CD14-positive monocyte (primary cell): Measurements from ENCODE around the gene CLEC4D. TPM values are rescaled to one million over a fixed set of nuclear protein-coding genes. Genes with fewer than 3 reads are reported as not detected.
"Not testable (repeated sequence)": the region's sequence is repeated elsewhere in the genome, so short reads cannot be mapped to it uniquely, and the experiment has no call there.

Source experiments
- DNase-seq, 3 donors: peaks; one replicate each; pipeline ENCODE4 v3.0.0-alpha.2; 2011 to 2022
- H2AFZ ChIP-seq: 2 replicates; pipeline ENCODE4 v1.6.0; 2012; ENCODE audit warnings: mild to moderate bottlenecking, low read depth, low read length, inconsistent platforms; ENCODE audit not compliant: insufficient read depth, poor library complexity, severe bottlenecking
- H3K27ac ChIP-seq, 2 donors: 1 replicate in 1 of 2; 2 replicates in 1 of 2; pipeline ENCODE4 v1.5.1; 2012 to 2013; ENCODE audit warnings: low read length in 2 of 2, control low read depth in 1 of 2, inconsistent platforms in 1 of 2, low read depth in 1 of 2, mild to moderate bottlenecking in 1 of 2
- H3K27me3 ChIP-seq, 2 donors: one replicate each; pipeline versions ENCODE4 v1.6.0 to v1.6.1; 2011 to 2013; ENCODE audit warnings: low read length in 2 of 2; ENCODE audit not compliant: control insufficient read depth in 2 of 2, insufficient read depth in 2 of 2
- H3K36me3 ChIP-seq, 2 donors: replicated peaks in 1 of 2; 1 replicate in 1 of 2; 2 replicates in 1 of 2; pipeline versions ENCODE4 v1.5.1 to v1.6.1; 2012 to 2013; ENCODE audit warnings: low read length in 2 of 2, control low read depth in 1 of 2, inconsistent platforms in 1 of 2, mild to moderate bottlenecking in 1 of 2; ENCODE audit not compliant: insufficient read depth in 2 of 2, control insufficient read depth in 1 of 2
- H3K4me1 ChIP-seq, 2 donors: 1 replicate in 1 of 2; 2 replicates in 1 of 2; pipeline versions ENCODE4 v1.5.1 to v1.6.1; 2012 to 2013; ENCODE audit warnings: low read length in 2 of 2, control low read depth in 1 of 2, inconsistent platforms in 1 of 2, mild to moderate bottlenecking in 1 of 2, moderate library complexity in 1 of 2; ENCODE audit not compliant: insufficient read depth in 2 of 2, control insufficient read depth in 1 of 2
- H3K4me2 ChIP-seq: replicated peaks from 2 replicates; pipeline ENCODE3; 2012; ENCODE audit warnings: low read length, moderate library complexity, mild to moderate bottlenecking; ENCODE audit not compliant: poor library complexity, severe bottlenecking; ENCODE audit errors: extremely low read depth
- H3K4me3 ChIP-seq, 3 experiments: fragments of 200-600 bp in 1 of 3; sonication (generic) in 1 of 3; replicated peaks in 1 of 3; 1 replicate in 2 of 3; 2 replicates in 1 of 3; pipeline ENCODE4 v1.5.1; 2011 to 2013; ENCODE audit warnings: low read length in 3 of 3, mild to moderate bottlenecking in 3 of 3, control low read depth in 2 of 3, low read depth in 2 of 3, inconsistent platforms in 1 of 3, moderate library complexity in 1 of 3
- H3K79me2 ChIP-seq: 2 replicates; pipeline ENCODE4 v1.6.0; 2012; ENCODE audit warnings: mild to moderate bottlenecking, control low read depth, inconsistent platforms, low read length, moderate library complexity; ENCODE audit not compliant: insufficient read depth
- H3K9ac ChIP-seq: 2 replicates; pipeline ENCODE4 v1.6.0; 2017; ENCODE audit warnings: low read length, mild to moderate bottlenecking; ENCODE audit not compliant: insufficient read depth, poor library complexity, severe bottlenecking
- H3K9me3 ChIP-seq, 2 donors: replicated peaks in 1 of 2; 1 replicate in 1 of 2; 2 replicates in 1 of 2; pipeline versions ENCODE4 v1.5.1 to v1.6.1; 2012 to 2013; ENCODE audit warnings: low read length in 2 of 2, control low read depth in 1 of 2; ENCODE audit not compliant: control insufficient read depth in 1 of 2, insufficient read depth in 1 of 2
- H4K20me1 ChIP-seq: 2 replicates; pipeline ENCODE4 v1.6.0; 2012; ENCODE audit warnings: mild to moderate bottlenecking, low read length, control low read depth, moderate library complexity; ENCODE audit not compliant: insufficient read depth
- H3K27ac Mint-ChIP-seq, 7 donors: one replicate each; pipeline ENCODE4 v1.8.0; 2020; ENCODE audit warnings: mild to moderate bottlenecking in 7 of 7, mixed read lengths in 7 of 7, moderate library complexity in 6 of 7, inconsistent platforms in 2 of 7
- H3K27me3 Mint-ChIP-seq, 3 donors: one replicate each; pipeline ENCODE4 v1.8.0; 2021 to 2022; ENCODE audit warnings: low read depth in 3 of 3, mild to moderate bottlenecking in 3 of 3, mixed read lengths in 3 of 3, moderate library complexity in 3 of 3, inconsistent platforms in 1 of 3
- H3K36me3 Mint-ChIP-seq, 2 donors: one replicate each; pipeline ENCODE4 v1.8.0; 2020; ENCODE audit warnings: mixed read lengths in 2 of 2, inconsistent platforms in 1 of 2, mild to moderate bottlenecking in 1 of 2
- H3K4me1 Mint-ChIP-seq: one replicate; pipeline ENCODE4 v1.8.0; 2020; ENCODE audit warnings: mild to moderate bottlenecking, mixed read lengths
- H3K4me3 Mint-ChIP-seq, 2 donors: one replicate each; pipeline ENCODE4 v1.8.0; 2020; ENCODE audit warnings: mild to moderate bottlenecking in 2 of 2, mixed read lengths in 2 of 2, moderate library complexity in 1 of 2
- H3K9me3 Mint-ChIP-seq, 7 donors: one replicate each; pipeline ENCODE4 v1.8.0; 2020 to 2022; ENCODE audit warnings: mixed read lengths in 7 of 7, mild to moderate bottlenecking in 6 of 7, moderate library complexity in 6 of 7, inconsistent platforms in 2 of 7
- WGBS: methylation state at CpG from one replicate; pipeline ENCODE4 v1.1.5; 2013; ENCODE audit warnings: missing lambda C conversion rate; ENCODE audit not compliant: insufficient coverage; 5-methylcytosine and 5-hydroxymethylcytosine counted together
- intact Hi-C, 2 donors: fragments of 100-400 bp; cut with micrococcal nuclease; formaldehyde crosslinking; loops; one replicate each; pipeline versions ENCODE4 v1.15.0 to v1.15.1; 2023
- polyA plus RNA-seq, 3 donors: library from polyadenylated mRNA; depleted of rRNA in 1 of 3; unstranded in 2 of 3; stranded (reverse) in 1 of 3; fragments of 300-500 nt in 2 of 3; fragments of >200 nt in 1 of 3; fragmentation: Illumina TruSeq in 2 of 3; gene quantifications; 1 replicate in 2 of 3; 2 replicates in 1 of 3; pipeline ENCODE4 v1.2.3, GENCODE V29; 2012 to 2021
- TF ChIP-seq, protein P1 (sequence below): fragments of 200-600 bp; IDR thresholded peaks from one replicate; pipeline ENCODE4 v1.8.0; 2022; ENCODE audit warnings: antibody characterized with exemption, mild to moderate bottlenecking

CLEC4D gene
- polyA plus RNA-seq, 3 donors, result 15.6 to 56.2 (median 35.4) TPM

DNA sequence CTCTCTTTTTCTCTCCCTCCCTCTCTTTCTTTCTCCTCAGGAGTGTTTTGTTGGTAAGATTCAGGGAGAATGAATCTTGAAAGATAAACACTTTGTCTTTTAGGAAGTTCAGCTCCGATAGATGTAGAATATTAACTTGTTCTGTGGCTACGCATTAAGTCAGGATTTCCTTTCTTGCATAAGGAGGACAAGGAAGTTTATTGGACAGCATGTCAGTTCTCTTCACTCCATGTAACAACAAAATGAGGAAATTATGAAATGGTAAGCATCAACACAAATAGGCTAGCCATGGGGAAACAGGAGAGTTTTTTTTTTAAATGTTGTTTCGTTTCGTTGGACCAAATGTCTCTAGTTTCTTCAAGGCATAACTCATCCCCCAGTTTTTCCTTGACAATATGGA, 27.5 kb downstream of the CLEC4D start, which contains the start of gene CLEC4E:
CLEC4E (minus strand) TSS at position 75 of the 400 bp plus-strand sequence. CDS start 108 bp downstream, outside the sequence.
- Histone ChIP-seq H3K27ac (peak within 1 kb of the TSS; percentile 76 to 93), H2AFZ (peak within 1 kb of the TSS; percentile 27), H3K79me2 (peaks cover 18% of the 10 kb centered on the region), H3K4me3 (peak within 1 kb of the TSS; percentile 53 to 96 (median 86)), H4K20me1 (peaks cover 13% of the 10 kb centered on the region), H3K4me2 (peak within 1 kb of the TSS; percentile 76), H3K9ac (peak within 1 kb of the TSS; percentile 66), H3K4me1 (peaks cover 43 to 66% of the 10 kb centered on the region in 2 donors), H3K36me3 (peaks cover 17 to 32% of the 10 kb centered on the region in 2 donors)
- not testable (repeated sequence) for H3K27me3 ChIP-seq, H3K27me3 Mint-ChIP-seq, H3K9me3 ChIP-seq
- WGBS, result no CpG with 5 or more reads among the region's 4 CpGs
- intact Hi-C loops, result loop anchor here in 1 of 2 donors (10.0 kb wide), 1 partner anchor 64 kb away; no protein-coding TSS in a partner anchor
- peak within 1 kb of the TSS; percentile 96 to 99 (median 98) for H3K27ac Mint-ChIP-seq
- peaks cover 4 to 12% (median 7%) of the 10 kb centered on the region in 7 donors for H3K9me3 Mint-ChIP-seq
- DNase-seq, result peak; percentile 71 to 94 (median 91)
- peaks cover 34 to 38% of the 10 kb centered on the region in 2 donors for H3K36me3 Mint-ChIP-seq
- peak within 1 kb of the TSS; percentile 73 to 98 for H3K4me3 Mint-ChIP-seq
- H3K4me1 Mint-ChIP-seq, result peaks cover 61% of the 10 kb centered on the region

- WGBS, result 61% methylated on average over 2 of the region's 10 CpGs
- peaks cover 4 to 12% (median 7%) of the 10 kb centered on the region in 7 donors for H3K9me3 Mint-ChIP-seq
- Histone ChIP-seq H3K9me3 (no peaks in the 10 kb centered on the region), H3K4me3 (peak overlapping the region in 1 of 3 experiments; percentile 86), H3K9ac (peak overlapping the region; percentile 66), H4K20me1 (peaks cover 6% of the 10 kb centered on the region), H2AFZ (no peak overlapping the region), H3K4me1 (peaks cover 47 to 64% of the 10 kb centered on the region in 2 donors), H3K4me2 (peak overlapping the region; percentile 76), H3K36me3 (peaks cover 17 to 25% of the 10 kb centered on the region in 2 donors), H3K27ac (peak overlapping the region; percentile 69 to 93), H3K79me2 (peaks cover 18% of the 10 kb centered on the region), H3K27me3 (no peaks in the 10 kb centered on the region)
- TF ChIP-seq, protein P1, sequence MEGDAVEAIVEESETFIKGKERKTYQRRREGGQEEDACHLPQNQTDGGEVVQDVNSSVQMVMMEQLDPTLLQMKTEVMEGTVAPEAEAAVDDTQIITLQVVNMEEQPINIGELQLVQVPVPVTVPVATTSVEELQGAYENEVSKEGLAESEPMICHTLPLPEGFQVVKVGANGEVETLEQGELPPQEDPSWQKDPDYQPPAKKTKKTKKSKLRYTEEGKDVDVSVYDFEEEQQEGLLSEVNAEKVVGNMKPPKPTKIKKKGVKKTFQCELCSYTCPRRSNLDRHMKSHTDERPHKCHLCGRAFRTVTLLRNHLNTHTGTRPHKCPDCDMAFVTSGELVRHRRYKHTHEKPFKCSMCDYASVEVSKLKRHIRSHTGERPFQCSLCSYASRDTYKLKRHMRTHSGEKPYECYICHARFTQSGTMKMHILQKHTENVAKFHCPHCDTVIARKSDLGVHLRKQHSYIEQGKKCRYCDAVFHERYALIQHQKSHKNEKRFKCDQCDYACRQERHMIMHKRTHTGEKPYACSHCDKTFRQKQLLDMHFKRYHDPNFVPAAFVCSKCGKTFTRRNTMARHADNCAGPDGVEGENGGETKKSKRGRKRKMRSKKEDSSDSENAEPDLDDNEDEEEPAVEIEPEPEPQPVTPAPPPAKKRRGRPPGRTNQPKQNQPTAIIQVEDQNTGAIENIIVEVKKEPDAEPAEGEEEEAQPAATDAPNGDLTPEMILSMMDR, result no peak
- H3K27me3 Mint-ChIP-seq, result peaks cover 0 to 2% (median 1%) of the 10 kb centered on the region in 3 donors
- H3K4me1 Mint-ChIP-seq, result peaks cover 62% of the 10 kb centered on the region
- DNase-seq, result peak in 1 of 3 donors; percentile 26
- peaks cover 26 to 30% of the 10 kb centered on the region in 2 donors for H3K36me3 Mint-ChIP-seq
- peak overlapping the region; percentile 96 to 99 (median 98) for H3K27ac Mint-ChIP-seq
- H3K4me3 Mint-ChIP-seq, result peak overlapping the region; percentile 73 to 98
- intact Hi-C loops, result loop anchor here in 1 of 2 donors (10.0 kb wide), 1 partner anchor 63 kb away; no protein-coding TSS in a partner anchor
Measured at GRCh38 chr12:8541562-8541961, 28.3 kb downstream of the CLEC4D start.
